Effector CD4-positive, alpha-beta T cell (primary cell): ENCODE results near the gene SPP1.
"Not testable (repeated sequence)": the region's sequence is repeated elsewhere in the genome, so short reads cannot be mapped to it uniquely, and the experiment has no call there.

Experiments used
- DNase-seq: peaks from one replicate; pipeline ENCODE4 v3.0.0-alpha.2; 2020

Gene SPP1

DNA sequence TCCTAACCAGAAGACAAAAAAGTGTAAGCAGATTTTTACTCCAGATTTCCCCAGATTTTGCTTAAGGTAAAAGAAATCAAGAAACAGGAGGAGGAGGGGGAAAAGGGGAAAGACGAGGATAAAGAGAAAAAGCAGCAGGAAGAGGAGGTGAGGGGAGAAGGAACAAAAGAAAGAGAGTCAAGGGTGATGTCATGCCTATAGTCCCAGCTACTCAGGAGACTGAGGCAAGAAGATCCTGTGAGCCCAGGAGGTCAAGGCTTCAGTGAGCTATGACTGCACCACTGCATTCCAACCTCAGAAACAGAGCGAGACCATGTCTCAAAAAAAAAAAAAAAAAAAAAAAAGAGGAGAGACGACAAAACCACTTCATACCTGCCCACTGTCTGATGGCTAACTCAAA, 19.9 kb downstream of the SPP1 start:
- DNase-seq, result no peak

DNA sequence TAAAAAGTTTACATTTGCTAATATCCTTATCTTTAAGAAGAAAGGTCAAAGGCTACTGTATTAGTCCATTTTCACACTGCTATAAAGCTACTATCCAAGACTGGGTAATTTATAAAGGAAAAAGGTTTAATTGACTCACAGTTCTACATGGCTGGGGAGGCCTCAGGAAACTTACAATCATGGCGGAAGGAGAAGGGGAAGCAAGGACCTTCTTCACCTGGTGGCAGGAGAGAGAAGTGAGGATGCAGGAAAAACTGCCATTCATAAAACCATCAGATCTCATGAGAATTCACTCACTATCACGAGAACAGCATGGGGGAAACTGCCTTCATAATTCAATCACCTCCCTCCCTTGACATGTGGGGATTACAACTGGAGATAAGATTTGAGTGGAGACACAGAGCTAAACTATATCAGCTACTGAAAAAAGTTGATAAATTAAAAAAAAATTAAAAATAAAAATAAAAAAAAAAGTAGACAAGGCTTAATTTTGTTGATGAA, 23.7 kb downstream of the SPP1 start:
- not testable (repeated sequence) for DNase-seq

DNA sequence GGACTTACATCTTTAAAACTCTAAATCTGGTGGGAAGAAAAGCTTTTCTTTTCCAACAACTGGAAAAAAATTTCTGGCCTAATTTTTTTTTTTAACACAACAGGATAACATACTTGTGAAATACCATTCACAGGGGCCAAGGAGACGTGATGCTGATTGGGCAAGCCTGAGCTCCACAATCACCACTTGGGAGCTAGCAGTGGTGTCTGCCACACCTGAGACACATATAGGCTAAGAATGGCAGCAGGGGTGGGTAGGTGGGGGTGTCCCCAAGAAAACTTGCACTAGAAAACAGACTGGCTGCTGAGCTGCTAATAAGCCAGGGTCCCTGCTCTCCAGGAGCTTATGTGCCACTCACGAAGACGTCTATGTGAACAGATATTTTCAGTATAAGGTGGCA, 26.4 kb downstream of the SPP1 start:
- DNase-seq, result no peak

DNA sequence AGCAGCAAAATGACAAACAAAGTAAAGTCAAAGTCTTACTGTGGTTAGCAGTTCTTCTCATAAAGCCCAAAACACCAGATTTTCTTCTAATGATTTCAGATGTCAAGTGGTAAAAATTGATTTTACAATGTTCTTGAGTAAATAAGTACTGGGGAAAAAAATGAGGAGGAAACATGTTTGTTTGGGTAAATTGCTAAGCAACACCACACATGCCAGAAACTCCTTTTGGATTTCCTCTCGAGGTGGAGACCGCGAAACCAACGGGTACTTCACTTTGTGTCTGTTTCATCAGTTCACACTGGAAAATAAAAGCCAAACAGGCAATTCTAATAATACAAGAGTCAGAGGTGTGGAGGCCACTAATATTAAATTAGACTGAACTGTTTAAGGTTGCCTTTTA, 27.3 kb downstream of the SPP1 start:
- DNase-seq, result no peak

DNA sequence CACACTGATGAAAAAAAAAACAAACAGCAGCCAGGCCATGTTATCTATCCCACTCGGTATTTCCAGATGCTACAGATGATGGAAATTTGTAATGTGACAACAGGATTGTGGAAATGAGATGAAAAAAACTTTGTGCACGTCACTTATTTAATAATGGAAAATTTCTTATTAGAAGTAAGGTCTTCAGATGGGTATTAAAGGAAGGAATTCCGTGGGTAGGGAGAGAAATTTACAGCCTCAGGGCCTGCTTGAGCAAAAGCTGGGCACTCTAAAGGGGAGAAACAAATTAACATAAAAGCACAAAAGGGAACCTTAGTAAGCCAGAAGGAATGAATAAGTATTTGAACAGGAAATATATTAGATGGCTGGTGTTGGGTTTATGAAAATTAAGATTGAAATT, 27.7 kb downstream of the SPP1 start:
- no peak for DNase-seq

DNA sequence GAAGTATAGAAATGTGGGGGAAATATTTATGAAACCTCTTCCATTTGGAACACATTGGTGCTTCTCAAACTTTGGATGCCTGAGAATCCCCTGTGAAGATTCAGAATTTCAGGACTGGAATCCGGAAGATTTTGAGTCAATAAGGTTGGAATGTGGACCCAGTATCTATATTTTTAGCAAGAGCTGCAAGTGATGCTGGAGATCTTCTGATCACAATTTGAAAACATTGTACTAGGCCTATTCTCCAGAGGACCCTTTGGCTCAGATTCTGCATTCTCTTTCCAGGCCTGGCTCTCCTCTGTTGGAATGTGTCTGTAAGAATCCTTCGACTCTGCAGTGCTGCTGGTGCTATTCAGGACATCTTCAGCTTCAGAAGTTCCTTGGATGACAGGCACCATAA, 29.6 kb downstream of the SPP1 start:
- no peak for DNase-seq

DNA sequence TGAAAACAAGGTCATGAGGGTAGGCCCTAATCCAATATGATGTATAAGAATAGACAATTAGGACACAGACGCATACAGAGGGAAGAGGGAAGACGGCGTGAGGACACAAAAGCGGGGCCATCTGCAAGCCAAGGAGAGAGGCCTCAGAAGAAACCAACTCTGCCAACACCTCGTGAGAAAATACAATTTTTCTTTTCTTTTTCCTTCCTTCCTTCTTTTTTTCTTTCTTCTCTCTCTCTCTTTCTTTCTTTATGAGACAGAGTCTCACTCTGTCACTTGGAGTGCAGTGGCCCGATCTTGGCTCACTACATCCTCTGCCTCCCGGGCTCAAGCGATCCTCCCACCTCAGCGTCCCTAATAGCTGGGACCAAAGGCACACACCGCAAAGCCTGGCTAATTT, 30.4 kb downstream of the SPP1 start:
- no peak for DNase-seq

DNA sequence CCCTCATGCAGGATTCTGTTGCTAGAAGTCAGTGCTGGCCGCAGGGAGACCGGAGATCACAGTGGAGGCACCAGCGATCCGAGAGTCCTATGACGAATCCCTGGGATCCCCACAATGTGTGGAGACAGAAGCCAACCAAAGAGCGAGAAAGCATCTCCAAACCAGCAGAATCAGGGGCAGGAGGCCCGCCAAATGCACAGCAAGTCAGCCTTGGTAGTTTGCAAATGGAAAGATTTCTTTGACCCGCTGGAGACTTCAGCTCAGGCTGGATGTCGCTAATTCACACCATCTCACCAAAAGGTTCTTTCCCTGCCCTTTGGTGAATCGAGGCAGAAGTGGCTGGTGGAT, 31.4 kb downstream of the SPP1 start:
- DNase-seq, result no peak

DNA sequence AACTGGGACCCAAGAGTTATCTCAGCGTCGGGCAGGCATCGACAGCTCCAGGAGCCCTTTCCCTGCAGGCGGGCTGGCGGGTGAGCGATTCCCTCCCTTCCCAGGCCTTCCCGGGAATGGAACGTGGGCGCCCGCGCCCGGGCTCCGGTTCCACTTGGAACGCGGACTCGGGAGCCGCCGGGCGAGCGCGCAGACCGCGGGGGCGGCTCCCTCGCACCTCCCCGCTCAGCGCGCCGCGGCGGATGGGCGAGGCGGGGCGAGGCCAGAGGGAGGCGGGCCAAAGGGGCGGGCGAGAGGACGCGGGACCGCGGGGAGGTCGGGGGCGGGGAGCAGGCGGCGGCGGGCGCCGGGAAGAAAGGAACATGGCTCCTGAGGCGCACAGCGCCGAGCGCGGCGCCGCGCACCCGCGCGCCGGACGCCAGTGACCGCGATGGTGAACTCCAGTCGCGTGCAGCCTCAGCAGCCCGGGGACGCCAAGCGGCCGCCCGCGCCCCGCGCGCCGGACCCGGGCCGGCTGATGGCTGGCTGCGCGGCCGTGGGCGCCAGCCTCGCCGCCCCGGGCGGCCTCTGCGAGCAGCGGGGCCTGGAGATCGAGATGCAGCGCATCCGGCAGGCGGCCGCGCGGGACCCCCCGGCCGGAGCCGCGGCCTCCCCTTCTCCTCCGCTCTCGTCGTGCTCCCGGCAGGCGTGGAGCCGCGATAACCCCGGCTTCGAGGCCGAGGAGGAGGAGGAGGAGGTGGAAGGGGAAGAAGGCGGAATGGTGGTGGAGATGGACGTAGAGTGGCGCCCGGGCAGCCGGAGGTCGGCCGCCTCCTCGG, 32.0 kb downstream of the SPP1 start, which contains the start of gene PKD2:
Gene PKD2 (plus strand): TSS at position 332 of the 818 bp plus-strand sequence. CDS start 99 bp downstream, at position 431.
- peak; percentile 48 for DNase-seq

DNA sequence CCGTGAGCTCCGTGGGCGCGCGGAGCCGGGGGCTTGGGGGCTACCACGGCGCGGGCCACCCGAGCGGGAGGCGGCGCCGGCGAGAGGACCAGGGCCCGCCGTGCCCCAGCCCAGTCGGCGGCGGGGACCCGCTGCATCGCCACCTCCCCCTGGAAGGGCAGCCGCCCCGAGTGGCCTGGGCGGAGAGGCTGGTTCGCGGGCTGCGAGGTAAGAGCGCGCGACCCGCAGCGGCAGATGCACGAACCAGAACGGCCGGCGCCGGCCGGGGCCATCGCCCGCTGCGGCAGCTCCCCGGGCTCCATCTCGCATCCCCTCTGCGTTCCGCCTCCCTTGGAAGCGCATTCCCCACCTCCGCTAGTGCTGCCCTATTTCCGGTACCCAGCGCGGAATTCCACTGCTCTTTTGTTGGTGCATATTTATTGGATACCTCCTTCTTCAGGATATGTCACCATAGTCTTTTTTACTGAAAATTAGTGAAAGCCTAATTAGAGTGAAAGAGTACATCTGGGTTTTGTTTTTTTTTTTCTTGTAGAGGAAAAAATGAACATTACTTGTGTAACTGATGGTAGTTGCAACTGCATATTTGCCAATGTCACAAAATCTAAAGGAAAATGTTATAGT, 32.7 kb downstream of the SPP1 start:
- no peak for DNase-seq

DNA sequence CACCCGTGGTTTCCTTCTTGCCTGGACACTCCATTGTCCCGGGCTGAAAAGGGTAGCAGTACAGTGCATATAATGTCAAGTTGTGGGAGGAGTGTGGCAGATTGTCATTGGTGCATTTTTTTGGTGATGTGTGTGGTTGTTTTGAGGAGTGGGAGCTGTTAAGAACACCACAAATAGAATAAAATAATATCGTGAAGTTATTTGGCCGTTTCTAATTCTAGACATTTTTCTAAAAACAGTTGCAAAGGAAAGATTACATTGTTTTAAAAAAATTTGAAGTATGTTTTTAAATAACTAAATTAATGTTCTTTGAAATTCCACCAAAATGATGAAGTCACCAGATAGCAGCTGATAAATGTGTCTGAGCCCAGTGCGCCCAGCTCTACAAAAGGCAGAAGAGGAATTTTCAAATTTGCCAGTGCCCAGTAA, 33.2 kb downstream of the SPP1 start:
- no peak for DNase-seq

DNA sequence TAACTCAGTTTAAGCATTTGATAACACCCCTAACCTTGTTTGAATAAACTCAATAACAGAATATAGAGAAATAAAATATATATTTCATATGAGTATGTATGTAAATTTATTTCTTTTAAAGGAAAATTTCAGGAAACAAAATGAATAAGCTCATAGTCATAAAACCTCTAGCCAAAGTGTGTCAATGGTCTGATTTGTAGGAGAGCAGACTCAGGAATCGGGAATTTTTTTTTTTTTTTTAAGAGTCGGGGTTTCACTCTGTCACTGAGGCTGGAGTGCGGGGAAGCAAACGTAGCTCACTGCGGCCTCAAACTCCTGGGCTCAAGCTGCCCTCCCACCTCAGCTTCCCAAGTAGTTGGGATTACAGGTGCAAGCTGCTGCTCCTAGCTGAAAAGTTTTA, 34.4 kb downstream of the SPP1 start:
- DNase-seq, result no peak

DNA sequence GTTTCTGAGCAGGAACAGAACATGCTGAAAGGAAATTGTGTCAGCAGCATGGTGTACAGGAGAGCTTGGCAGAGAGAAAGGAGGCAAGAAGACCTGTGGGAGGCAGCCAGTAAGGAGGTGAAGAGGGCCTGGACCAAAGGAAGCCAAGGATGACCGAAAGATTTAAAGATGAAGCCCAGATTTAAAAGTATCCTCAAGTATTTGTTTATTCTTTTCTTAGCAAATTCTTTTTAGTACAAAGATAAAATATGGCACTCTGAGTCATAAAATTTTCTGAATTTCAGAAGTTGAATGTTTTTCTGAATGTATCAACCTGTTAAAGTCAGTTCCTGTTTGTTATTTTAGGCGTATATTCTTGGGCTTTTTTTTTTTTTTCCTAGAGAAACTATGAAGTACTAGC, 35.5 kb downstream of the SPP1 start:
- DNase-seq, result no peak

DNA sequence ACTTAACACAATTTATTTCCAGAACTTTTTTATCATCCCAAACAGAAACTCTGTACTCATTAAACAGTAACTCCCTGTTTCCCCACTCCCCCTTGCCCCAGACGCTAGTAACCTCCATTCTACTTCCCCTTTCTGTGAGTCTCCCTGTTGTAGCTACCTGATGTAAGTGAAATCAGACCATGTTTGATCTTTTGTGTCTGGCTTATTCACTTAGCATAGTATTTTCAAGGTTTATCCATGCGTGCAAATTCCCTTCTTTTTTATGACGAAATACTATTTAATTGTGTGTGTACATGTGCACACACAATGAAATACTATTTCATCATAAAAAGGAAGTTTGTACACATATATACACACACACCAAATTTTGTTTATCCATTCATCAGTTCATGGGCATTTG, 37.1 kb downstream of the SPP1 start:
- no peak for DNase-seq

DNA sequence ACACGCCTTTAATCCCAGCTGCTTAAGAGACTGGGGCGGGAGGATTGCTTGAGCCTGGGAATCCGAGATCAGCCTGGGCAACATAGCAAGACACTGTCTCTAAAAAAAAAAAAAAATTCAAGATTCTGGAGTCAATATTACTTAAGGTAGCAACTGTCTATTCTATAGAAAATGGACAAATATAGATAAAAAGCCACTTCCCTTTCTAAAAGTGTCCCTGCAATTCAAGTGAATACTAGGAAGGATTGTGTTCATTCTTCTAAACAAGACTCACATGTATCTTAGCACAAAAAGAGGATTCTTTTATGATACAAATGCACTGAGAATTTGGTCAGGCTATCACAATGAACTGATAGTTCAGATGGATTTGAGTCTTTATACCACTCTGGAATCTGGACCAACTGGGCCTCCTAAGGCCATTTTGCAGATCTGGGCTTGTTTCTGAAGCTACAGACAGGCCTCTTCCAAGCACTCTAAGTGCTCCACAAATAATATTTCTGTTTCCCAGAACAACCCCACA, 38.9 kb downstream of the SPP1 start:
- no peak for DNase-seq

DNA sequence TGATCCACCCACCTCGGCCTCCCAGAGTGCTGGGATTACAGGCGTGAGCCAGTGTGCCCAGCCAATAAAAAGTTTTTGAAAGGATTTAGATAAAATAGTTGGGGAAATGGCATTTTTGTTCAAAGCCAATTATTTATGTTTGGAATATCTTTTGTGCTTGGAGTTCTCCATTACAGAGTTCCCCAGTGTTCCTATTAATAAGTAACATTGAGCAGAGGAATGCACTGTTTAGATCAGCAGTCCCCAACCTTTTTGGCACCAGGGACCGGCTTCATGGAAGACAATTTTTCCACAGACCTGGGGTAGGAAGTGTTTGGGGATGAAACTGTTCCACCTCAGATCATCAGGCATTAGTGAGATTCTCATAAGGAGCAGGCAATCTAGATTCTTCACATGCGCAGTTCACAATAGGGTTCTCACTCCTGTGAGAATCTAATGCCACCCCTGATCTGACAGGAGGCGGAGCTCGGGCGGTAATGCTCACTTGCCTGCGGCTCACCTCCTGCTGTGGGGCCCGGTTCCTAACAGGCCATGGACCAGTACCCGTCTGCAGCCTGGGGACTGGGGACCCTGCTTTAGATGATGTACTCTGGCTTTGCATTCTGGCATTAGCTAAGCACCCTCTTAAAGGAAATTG, 40.3 kb downstream of the SPP1 start:
- no peak for DNase-seq

DNA sequence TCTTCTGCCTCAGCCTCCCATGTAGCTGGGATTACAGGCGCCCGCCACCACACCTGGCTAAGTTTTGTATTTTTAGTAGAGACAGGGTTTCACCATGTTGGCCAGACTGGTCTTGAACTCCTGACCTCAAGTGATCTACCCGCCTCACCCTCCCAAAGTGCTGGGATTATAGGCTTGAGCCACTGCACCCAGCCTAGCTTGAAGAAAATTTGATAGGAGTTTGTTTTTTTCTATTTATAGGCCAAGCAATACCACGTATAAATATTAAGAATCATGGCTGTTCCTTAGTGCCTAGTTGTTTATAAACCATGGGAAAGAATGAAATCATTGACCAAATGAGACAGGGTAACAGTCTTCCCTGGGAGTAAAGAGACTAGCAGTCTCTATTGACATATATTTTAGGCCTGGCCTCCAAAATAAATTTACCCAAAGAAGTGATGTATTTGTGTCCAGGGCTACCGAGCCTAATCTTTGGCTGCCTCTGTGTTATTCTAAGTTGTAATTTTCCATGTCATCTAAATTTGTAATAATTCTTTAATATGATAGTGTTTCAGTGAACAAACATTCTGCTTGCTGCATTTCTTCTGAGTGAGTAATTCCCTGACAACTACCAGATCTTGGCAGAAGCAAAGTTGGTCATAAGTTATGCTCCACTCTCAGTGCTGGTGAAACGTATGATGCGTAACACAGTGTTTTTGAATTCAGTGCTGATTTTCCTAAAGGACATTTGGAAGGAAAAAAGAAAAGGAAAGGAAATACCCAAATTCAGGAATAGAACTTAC, 42.2 kb downstream of the SPP1 start:
- DNase-seq, result no peak

DNA sequence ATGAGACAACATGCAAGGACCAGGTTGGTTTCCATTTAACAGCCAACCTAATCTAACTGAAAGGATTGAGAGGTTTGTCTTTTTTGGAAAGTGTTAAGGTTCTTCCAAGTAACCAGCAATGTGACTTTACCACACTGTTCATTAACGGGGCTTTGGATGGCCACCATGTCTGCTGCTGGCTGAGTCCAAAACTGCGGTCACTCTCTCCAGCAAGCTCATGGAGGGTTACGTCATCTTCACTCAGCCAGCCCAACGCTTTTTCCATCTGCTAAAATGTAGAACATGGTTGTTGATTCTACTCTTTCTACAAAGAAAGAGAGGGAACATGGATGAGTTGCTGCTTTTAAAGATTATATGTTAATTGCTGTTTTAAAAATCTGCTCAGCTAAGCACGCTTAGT, 43.0 kb downstream of the SPP1 start:
- DNase-seq, result no peak

DNA sequence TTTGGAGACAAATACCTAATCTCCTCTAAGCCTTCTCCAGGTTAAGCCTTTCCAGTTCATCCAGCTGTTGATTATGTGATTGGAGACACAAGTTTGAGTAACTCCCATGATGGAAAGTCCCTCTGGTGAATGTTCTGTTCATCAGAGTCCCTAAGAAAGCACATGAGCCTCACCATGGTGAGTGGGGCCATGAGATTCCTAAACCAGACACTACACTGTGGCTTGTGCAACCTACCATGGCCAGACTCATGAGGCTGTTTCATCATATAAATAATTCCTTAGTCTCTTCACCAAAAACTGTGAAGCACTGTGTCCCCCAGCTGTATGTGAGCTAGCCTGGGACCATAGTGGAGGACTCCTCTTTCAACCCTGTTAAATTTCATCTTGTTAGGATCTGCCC, 46.3 kb downstream of the SPP1 start:
- no peak for DNase-seq

DNA sequence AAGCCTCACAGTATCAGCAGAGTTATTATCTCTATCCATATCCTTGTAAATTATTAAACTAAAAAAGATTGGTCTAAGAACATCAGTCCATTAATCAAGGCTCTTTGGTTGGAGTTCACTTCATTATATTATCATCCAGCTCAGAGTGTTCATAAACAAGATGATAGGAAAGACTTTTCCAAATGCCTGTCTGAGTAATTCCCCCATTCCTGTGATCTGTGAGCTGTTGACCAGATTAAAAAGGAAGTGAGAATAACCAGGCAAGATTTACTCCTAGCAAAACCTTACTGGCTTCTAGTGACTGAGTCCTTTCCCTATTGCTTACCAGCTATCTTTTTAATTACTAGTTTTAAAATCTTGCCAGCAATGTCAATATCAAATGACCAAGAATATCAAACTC, 46.8 kb downstream of the SPP1 start:
- DNase-seq, result no peak

DNA sequence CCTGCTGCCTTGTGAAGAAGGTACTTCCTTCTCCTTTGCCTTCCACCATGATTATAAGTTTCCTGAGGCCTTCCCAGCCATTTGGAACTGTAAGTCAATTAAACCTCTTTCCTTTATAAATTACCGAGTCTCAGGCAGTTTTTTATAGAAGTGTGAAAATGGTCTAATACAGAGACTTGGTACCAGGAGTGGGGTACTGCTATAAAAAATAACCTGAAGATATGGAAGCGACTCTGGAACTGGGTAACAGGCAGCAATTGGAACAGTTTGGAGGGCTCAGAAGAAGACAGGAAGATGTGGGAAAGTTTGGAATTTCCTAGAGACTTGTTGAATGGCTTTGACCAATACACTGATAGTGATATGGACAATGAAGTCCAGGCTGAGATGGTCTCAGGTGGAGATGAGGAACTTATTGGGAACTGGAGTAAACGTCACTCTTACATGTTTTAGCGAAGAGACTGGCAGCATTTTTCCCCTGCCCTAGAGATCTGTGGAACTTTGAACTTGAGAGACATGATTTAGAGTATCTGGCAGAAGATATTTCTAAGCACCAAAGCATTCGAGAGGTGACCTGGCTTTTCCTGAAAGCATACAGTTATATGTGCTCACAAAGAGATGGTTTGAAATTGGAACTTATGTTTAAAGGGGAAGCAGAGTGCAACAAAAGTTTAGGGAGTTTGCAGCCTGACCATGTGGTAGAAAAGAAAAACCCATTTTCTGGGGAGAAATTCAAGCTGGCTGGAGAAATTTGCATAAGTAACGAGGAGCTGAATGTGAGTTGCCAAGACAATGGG, 50.6 kb downstream of the SPP1 start:
- not testable (repeated sequence) for DNase-seq
